HAP-1 (cell line): ENCODE data around the gene CNPY3.

Source experiments
- DNase-seq, 2 experiments: peaks; one replicate each; pipeline ENCODE4 v3.0.0-alpha.2; 2016 to 2020; ENCODE audit warnings: low spot score in 2 of 2
- H3K27me3 ChIP-seq: fragments of 250-450 bp; sonication (Bioruptor Pico); 2 replicates; pipeline ENCODE4 v1.5.1; 2020; ENCODE audit warnings: low read depth, mild to moderate bottlenecking, moderate library complexity
- H3K36me3 ChIP-seq: fragments of 250-450 bp; sonication (Bioruptor Pico); replicated peaks from 2 replicates; pipeline ENCODE4 v1.5.1; 2020; ENCODE audit warnings: mild to moderate bottlenecking
- H3K4me1 ChIP-seq: fragments of 250-450 bp; sonication (Bioruptor Pico); 2 replicates; pipeline ENCODE4 v1.5.1; 2020; ENCODE audit warnings: mild to moderate bottlenecking
- H3K4me3 ChIP-seq: fragments of 250-450 bp; sonication (Bioruptor Pico); 2 replicates; pipeline ENCODE4 v1.5.1; 2020; ENCODE audit warnings: mild to moderate bottlenecking, moderate library complexity
- H3K9me3 ChIP-seq: fragments of 250-450 bp; sonication (Bioruptor Pico); 2 replicates; pipeline ENCODE4 v1.5.1; 2020; ENCODE audit warnings: mild to moderate bottlenecking, moderate library complexity
- in situ Hi-C: fragments of 300-500 bp; cut with MboI; formaldehyde crosslinking; loops from 3 replicates; pipeline ENCODE4 v1.14.3; 2020; ENCODE audit warnings: low sequenced_read_pairs, inconsistent platforms, mixed read lengths

The CNPY3 gene

GRCh38 chr6:42969431-42969830, 40.2 kb downstream of the CNPY3 start:
- in situ Hi-C loops = no loop called here
- no peaks in the 10 kb centered on the region for H3K27me3 ChIP-seq
- H3K36me3 ChIP-seq = peaks cover 56% of the 10 kb centered on the region
- H3K4me1 ChIP-seq = no peaks in the 10 kb centered on the region
- DNase-seq = no peak
- no peak overlapping the region for H3K4me3 ChIP-seq
- no peaks in the 10 kb centered on the region for H3K9me3 ChIP-seq

- DNase-seq = no peak
- H3K36me3 ChIP-seq = peaks cover 56% of the 10 kb centered on the region
- no peaks in the 10 kb centered on the region for H3K9me3 ChIP-seq
- H3K27me3 ChIP-seq = no peaks in the 10 kb centered on the region
- in situ Hi-C loops = no loop called here
- no peaks in the 10 kb centered on the region for H3K4me1 ChIP-seq
- no peak overlapping the region for H3K4me3 ChIP-seq
Observed at GRCh38 chr6:42969934-42970333, 40.7 kb downstream of the CNPY3 start.

- no peak for DNase-seq
- in situ Hi-C loops = no loop called here
- Histone ChIP-seq H3K36me3 (peaks cover 49% of the 10 kb centered on the region), H3K27me3 (no peaks in the 10 kb centered on the region), H3K4me1 (no peaks in the 10 kb centered on the region), H3K4me3 (no peak overlapping the region), H3K9me3 (no peaks in the 10 kb centered on the region)
Observed at GRCh38 chr6:42970871-42971612, 41.8 kb downstream of the CNPY3 start.

- no peak for DNase-seq
- Histone ChIP-seq H3K9me3 (no peaks in the 10 kb centered on the region), H3K4me3 (no peak overlapping the region), H3K36me3 (peaks cover 44% of the 10 kb centered on the region), H3K4me1 (peaks cover 3% of the 10 kb centered on the region; the same call in 1 of the 2 replicates), H3K27me3 (no peaks in the 10 kb centered on the region)
- in situ Hi-C loops = no loop called here
Observed at GRCh38 chr6:42971746-42972327, 42.6 kb downstream of the CNPY3 start.

GRCh38 chr6:42973926-42974325, 44.6 kb downstream of the CNPY3 start:
- DNase-seq = no peak
- Histone ChIP-seq H3K27me3 (no peaks in the 10 kb centered on the region), H3K4me1 (peaks cover 8% of the 10 kb centered on the region), H3K4me3 (no peak overlapping the region), H3K9me3 (no peaks in the 10 kb centered on the region), H3K36me3 (peaks cover 32% of the 10 kb centered on the region)
- in situ Hi-C loops = no loop called here

GRCh38 chr6:42974919-42975505, 45.7 kb downstream of the CNPY3 start:
- peaks cover 28% of the 10 kb centered on the region for H3K36me3 ChIP-seq
- DNase-seq = no peak

GRCh38 chr6:42978487-42978838, 49.2 kb downstream of the CNPY3 start:
- Histone ChIP-seq H3K9me3 (no peaks in the 10 kb centered on the region), H3K4me1 (peaks cover 14% of the 10 kb centered on the region), H3K4me3 (peak overlapping the region; percentile 86), H3K27me3 (no peaks in the 10 kb centered on the region), H3K36me3 (peaks cover 12% of the 10 kb centered on the region)
- peak in 1 of 2 experiments; percentile 43 for DNase-seq
- in situ Hi-C loops = no loop called here

More at GRCh38 chr6:42974919-42975505, 45.7 kb downstream of the CNPY3 start:
- Histone ChIP-seq H3K27me3 (no peaks in the 10 kb centered on the region), H3K9me3 (no peaks in the 10 kb centered on the region), H3K4me1 (peaks cover 14% of the 10 kb centered on the region), H3K4me3 (no peak overlapping the region)
- in situ Hi-C loops = no loop called here

- Histone ChIP-seq H3K4me3 (peak within 1 kb of the TSS; percentile 86), H3K36me3 (peaks cover 6% of the 10 kb centered on the region), H3K9me3 (no peaks in the 10 kb centered on the region), H3K4me1 (peaks cover 18% of the 10 kb centered on the region), H3K27me3 (no peaks in the 10 kb centered on the region)
- DNase-seq = peak; percentile 94 to 98
- in situ Hi-C loops = no loop called here
Observed at GRCh38 chr6:42978839-42979522, 49.7 kb downstream of the CNPY3 start, which contains the start of gene PEX6. TSS of gene PEX6 (minus strand) at chr6:42979181. CDS start at chr6:42979150, 31 bp downstream.

GRCh38 chr6:42979523-42980177, 50.4 kb downstream of the CNPY3 start:
- no peaks in the 10 kb centered on the region for H3K27me3 ChIP-seq
- H3K9me3 ChIP-seq = no peaks in the 10 kb centered on the region
- H3K36me3 ChIP-seq = peaks cover 5% of the 10 kb centered on the region; the same call in 1 of the 2 replicates
- H3K4me1 ChIP-seq = peaks cover 18% of the 10 kb centered on the region
- in situ Hi-C loops = no loop called here
- no peak for DNase-seq
- peak overlapping the region; percentile 86 for H3K4me3 ChIP-seq

GRCh38 chr6:42981836-42982235, 52.6 kb downstream of the CNPY3 start:
- H3K27me3 ChIP-seq = no peaks in the 10 kb centered on the region
- peaks cover 15% of the 10 kb centered on the region for H3K4me1 ChIP-seq
- H3K9me3 ChIP-seq = no peaks in the 10 kb centered on the region
- peaks cover 2% of the 10 kb centered on the region; the same call in 1 of the 2 replicates for H3K36me3 ChIP-seq
- DNase-seq = no peak
- in situ Hi-C loops = no loop called here
- H3K4me3 ChIP-seq = no peak overlapping the region

- Histone ChIP-seq H3K36me3 (no peaks in the 10 kb centered on the region; the same call in none of the 2 replicates), H3K4me1 (peaks cover 10% of the 10 kb centered on the region), H3K4me3 (peak within 1 kb of the TSS; percentile 89), H3K27me3 (no peaks in the 10 kb centered on the region), H3K9me3 (no peaks in the 10 kb centered on the region)
- DNase-seq = peak; percentile 98 to 99
- in situ Hi-C loops = no loop called here
Observed at GRCh38 chr6:42984001-42984923, 55.0 kb downstream of the CNPY3 start, which contains the start of gene PPP2R5D. TSS of gene PPP2R5D (plus strand) at chr6:42984570. CDS start at chr6:42984678, 108 bp downstream.

- peaks cover 5% of the 10 kb centered on the region for H3K36me3 ChIP-seq
- in situ Hi-C loops = no loop called here
- peak in 1 of 2 experiments; percentile 57 for DNase-seq
- no peaks in the 10 kb centered on the region for H3K9me3 ChIP-seq
- H3K4me3 ChIP-seq = peak overlapping the region; percentile 89
- H3K4me1 ChIP-seq = peaks cover 4% of the 10 kb centered on the region; the same call in 1 of the 2 replicates
- H3K27me3 ChIP-seq = no peaks in the 10 kb centered on the region
Observed at GRCh38 chr6:42984924-42985475, 55.7 kb downstream of the CNPY3 start.
